Ectodermal cell (in vitro differentiated cells): ENCODE results near the gene PPARG.

ENCODE experiments used
- H3K27ac ChIP-seq: 2 replicates; pipeline ENCODE4 v1.7.0; 2013; ENCODE audit warnings: mild to moderate bottlenecking, low read depth, low read length; ENCODE audit not compliant: insufficient read depth, poor library complexity, severe bottlenecking
- H3K27me3 ChIP-seq: 2 replicates; pipeline ENCODE4 v1.7.0; 2013; ENCODE audit warnings: mild to moderate bottlenecking, low read length; ENCODE audit not compliant: insufficient read depth, control insufficient read depth, poor library complexity, severe bottlenecking
- H3K36me3 ChIP-seq: one replicate; pipeline ENCODE4 v1.7.0; 2013; ENCODE audit warnings: low read length; ENCODE audit not compliant: control insufficient read depth, insufficient read depth
- H3K4me1 ChIP-seq: one replicate; pipeline ENCODE4 v1.7.0; 2013; ENCODE audit warnings: low read length; ENCODE audit not compliant: control insufficient read depth, insufficient read depth
- H3K4me3 ChIP-seq: 2 replicates; pipeline ENCODE4 v1.7.0; 2013; ENCODE audit warnings: low read depth, low read length, control low read depth; ENCODE audit not compliant: insufficient read depth
- H3K9me3 ChIP-seq: 2 replicates; pipeline ENCODE4 v1.7.0; 2013; ENCODE audit warnings: mild to moderate bottlenecking, low read length, moderate library complexity; ENCODE audit not compliant: control insufficient read depth
- WGBS, 2 experiments: methylation state at CpG; one replicate each; pipeline ENCODE4 v1.1.7; 2013; ENCODE audit warnings: missing lambda C conversion rate in 2 of 2; 5-methylcytosine and 5-hydroxymethylcytosine counted together

PPARG gene

DNA sequence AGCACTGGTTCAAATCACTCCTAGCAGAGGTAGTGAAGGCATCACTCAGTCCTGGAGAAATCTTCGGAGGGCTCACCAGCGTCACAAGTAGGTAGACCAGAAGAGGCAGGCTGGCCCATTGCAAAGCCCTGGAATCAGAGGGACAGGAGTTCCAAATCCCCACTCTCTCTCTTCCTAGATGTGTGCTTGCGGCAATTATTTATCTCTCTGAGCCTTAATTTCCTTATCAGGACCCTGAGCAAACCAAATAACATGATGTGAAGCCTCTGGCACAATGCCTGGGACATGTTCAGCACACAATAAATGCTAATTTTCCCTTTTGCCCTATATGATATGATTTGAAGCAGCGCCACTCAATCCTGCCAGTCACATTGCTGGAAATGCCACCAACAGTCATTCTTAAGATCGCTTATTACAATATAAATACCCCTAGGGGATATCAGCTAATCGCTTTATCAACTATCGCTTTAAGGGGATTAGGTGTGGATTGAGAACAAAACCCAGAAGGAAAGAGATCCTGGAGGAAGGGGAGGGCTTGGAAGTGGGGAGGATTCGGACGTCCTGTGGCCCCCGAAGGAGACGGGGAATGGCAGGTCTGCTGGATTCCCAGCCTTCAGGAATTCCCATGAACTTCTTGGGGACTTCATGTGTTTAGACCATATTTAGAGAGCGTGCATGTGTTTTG lies 135.9 kb downstream of the PPARG start:
- peaks cover 5% of the 10 kb centered on the region for H3K4me1 ChIP-seq
- H3K36me3 ChIP-seq, result no peaks in the 10 kb centered on the region
- H3K27ac ChIP-seq, result no peak overlapping the region
- no peak overlapping the region for H3K4me3 ChIP-seq
- H3K27me3 ChIP-seq, result no peaks in the 10 kb centered on the region
- H3K9me3 ChIP-seq, result no peaks in the 10 kb centered on the region
- 89% methylated on average over 12 of the region's 12 CpGs for WGBS, 2 experiments

DNA sequence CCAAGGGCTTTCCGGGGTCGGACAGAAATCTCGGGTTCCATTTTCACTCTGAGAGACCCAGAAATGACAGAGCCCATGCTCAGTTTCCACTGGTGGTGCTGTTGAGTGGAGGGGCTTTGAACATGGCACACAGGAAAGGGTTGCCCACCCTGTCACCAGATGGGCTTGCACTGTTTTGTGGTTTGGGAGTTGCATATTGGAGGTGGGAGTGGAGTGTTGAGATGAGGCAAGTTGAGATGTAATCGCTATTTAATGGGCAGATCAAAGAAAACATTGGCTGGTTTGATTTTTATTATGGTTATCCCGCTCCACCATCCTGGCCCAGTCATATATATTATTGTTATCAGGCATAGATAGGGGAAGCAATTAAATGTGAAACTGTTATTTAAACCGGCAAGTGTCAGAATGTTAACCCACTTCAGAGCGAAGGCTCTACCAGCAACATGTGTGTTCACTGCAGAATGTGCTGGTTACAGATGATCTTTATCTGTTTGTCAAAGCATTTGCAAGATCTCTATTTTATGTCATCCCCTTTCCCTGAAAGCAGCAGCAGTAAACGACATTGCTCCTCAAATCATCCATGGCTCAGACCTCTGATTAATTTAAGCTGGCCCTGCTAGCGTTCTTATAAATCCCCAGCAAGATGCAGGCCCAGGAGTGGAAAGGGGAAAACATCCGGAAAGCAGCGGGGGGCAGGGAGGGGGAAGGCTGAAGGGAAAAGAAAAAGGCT lies 137.1 kb downstream of the PPARG start:
- Histone ChIP-seq H3K4me3 (no peak overlapping the region), H3K27ac (no peak overlapping the region), H3K4me1 (peaks cover 5% of the 10 kb centered on the region), H3K27me3 (no peaks in the 10 kb centered on the region), H3K36me3 (no peaks in the 10 kb centered on the region), H3K9me3 (no peaks in the 10 kb centered on the region)
- WGBS, 2 experiments, result 61 to 62% methylated on average over 11 of the region's 11 CpGs

DNA sequence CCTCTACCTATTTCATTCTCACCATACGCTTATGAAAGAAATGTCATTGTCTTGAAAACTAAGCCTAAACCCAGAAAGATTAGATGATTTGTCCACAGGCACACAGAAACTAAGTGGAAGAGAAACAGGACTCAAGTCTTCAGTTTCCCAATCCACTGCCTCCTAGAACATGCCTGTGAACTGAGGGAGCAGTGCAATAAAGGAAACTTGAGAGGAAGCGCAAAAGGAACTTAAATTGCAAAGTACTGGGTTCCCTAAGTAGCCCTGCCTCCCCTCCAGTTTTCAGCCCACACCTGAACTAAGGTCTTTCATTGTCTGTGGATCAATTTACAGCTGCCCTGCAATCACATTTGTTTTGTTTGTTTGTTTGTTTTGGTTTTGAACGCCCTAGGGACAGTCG lies 138.7 kb downstream of the PPARG start:
- no peak overlapping the region for H3K27ac ChIP-seq
- 74 to 79% methylated on average over 4 of the region's 4 CpGs for WGBS, 2 experiments
- H3K9me3 ChIP-seq, result no peaks in the 10 kb centered on the region
- no peaks in the 10 kb centered on the region for H3K36me3 ChIP-seq
- H3K4me3 ChIP-seq, result no peak overlapping the region
- no peaks in the 10 kb centered on the region for H3K27me3 ChIP-seq
- H3K4me1 ChIP-seq, result peaks cover 5% of the 10 kb centered on the region

- H3K4me3 ChIP-seq, result no peak overlapping the region
- H3K9me3 ChIP-seq, result no peaks in the 10 kb centered on the region
- peaks cover 5% of the 10 kb centered on the region for H3K4me1 ChIP-seq
- no peaks in the 10 kb centered on the region for H3K27me3 ChIP-seq
- WGBS, 2 experiments, result 81 to 86% methylated on average over 5 of the region's 5 CpGs
- H3K27ac ChIP-seq, result no peak overlapping the region
- no peaks in the 10 kb centered on the region for H3K36me3 ChIP-seq
Observed at GRCh38 chr3:12428126-12428525, 139.3 kb downstream of the PPARG start.

DNA sequence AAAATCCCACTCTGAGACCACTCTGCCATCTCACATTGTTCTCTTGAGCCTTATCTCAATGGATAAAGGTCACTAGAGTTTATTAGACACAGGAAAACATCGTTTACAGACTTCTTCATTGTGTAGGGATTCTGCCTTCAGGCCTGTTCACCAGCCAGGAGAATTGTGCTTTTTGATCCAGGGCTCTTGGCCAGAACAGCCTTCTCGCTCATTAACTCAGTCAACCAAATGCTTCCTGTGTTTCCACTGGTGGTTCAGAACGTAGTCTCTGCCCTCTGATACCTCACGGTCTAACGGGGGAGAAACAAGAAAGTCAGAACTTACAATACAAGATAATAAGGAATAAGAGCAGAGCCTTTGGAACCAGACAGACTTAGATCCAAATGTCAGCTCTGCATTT lies 141.2 kb downstream of the PPARG start:
- H3K9me3 ChIP-seq, result no peaks in the 10 kb centered on the region
- H3K27me3 ChIP-seq, result no peaks in the 10 kb centered on the region
- no peak overlapping the region for H3K27ac ChIP-seq
- H3K4me3 ChIP-seq, result no peak overlapping the region
- H3K36me3 ChIP-seq, result no peaks in the 10 kb centered on the region
- WGBS, 2 experiments, result 70 to 71% methylated on average over 5 of the region's 5 CpGs
- H3K4me1 ChIP-seq, result peaks cover 5% of the 10 kb centered on the region

DNA sequence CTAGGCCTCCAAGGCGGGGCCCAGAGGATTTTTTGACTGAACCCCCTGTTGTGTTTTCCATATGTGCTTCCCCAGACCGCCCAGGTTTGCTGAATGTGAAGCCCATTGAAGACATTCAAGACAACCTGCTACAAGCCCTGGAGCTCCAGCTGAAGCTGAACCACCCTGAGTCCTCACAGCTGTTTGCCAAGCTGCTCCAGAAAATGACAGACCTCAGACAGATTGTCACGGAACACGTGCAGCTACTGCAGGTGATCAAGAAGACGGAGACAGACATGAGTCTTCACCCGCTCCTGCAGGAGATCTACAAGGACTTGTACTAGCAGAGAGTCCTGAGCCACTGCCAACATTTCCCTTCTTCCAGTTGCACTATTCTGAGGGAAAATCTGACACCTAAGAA lies 145.0 kb downstream of the PPARG start:
- Histone ChIP-seq H3K27me3 (no peaks in the 10 kb centered on the region), H3K4me3 (no peak overlapping the region), H3K4me1 (no peaks in the 10 kb centered on the region), H3K27ac (no peak overlapping the region), H3K36me3 (no peaks in the 10 kb centered on the region), H3K9me3 (no peaks in the 10 kb centered on the region)
- WGBS, 2 experiments, result 90% methylated on average over 6 of the region's 6 CpGs

DNA sequence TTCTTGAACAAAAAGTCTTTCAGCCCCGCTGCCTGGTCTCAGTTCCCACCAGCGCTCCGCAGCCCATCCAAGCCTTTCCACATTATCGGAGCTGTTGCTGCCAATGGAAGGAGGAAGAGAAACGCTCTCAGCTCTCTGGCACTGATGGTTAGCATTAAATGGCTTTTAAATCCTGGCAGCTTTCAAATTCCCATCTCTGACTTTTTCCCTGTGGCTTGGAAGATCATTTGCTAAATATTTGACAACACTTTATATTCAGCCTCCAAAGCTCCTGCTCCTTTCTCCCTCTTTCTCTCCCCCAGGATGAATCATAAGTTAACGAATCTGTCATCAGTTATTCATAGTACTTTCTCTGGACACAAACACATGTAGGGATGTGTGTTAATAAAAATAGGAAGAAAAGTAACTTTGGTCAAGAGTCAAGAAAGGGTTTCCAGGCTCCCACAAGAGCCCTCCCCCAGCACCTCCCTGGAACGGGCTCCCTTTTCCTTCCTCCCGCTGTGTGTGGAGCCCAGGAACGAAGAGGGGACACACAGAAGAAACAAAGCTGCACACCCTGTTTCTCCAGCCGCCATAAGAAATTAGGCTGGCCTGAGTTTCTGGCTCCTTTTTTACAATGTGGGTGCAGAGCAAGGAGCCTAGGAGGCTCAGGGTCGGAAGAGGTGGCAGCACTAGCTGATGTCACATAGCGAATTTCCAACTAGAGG lies 147.8 kb downstream of the PPARG start:
- WGBS, 2 experiments, result 90 to 92% methylated on average over 11 of the region's 12 CpGs

DNA sequence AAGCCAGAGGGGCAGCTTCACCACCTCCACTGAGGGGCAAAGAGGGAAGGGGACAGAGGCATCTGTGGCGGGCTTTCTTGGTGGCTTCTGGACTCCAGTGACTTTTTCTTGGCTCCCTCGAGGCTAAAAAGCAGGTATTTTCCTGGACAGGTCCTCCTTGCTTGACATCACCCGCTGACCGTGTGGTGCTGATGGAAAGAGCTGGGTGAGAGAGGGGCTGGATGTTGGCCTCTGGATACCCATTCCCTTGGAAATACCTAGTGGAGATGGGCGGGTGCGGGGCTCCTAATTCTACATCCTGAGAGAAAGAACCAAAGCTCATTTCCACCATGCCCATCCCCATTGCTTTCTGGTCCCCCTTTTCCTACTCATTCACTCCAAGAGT lies 148.3 kb downstream of the PPARG start:
- 91 to 97% methylated on average over 6 of the region's 6 CpGs for WGBS, 2 experiments
- no peak overlapping the region for H3K4me3 ChIP-seq
- no peak overlapping the region for H3K27ac ChIP-seq
- no peaks in the 10 kb centered on the region for H3K9me3 ChIP-seq
- H3K27me3 ChIP-seq, result no peaks in the 10 kb centered on the region
- H3K4me1 ChIP-seq, result peaks cover 13% of the 10 kb centered on the region
- H3K36me3 ChIP-seq, result no peaks in the 10 kb centered on the region

More for the DNA sequence above, 147.8 kb downstream of the PPARG start:
- peaks cover 9% of the 10 kb centered on the region for H3K4me1 ChIP-seq
- no peak overlapping the region for H3K4me3 ChIP-seq
- H3K27ac ChIP-seq, result no peak overlapping the region
- H3K9me3 ChIP-seq, result no peaks in the 10 kb centered on the region
- no peaks in the 10 kb centered on the region for H3K27me3 ChIP-seq
- no peaks in the 10 kb centered on the region for H3K36me3 ChIP-seq

DNA sequence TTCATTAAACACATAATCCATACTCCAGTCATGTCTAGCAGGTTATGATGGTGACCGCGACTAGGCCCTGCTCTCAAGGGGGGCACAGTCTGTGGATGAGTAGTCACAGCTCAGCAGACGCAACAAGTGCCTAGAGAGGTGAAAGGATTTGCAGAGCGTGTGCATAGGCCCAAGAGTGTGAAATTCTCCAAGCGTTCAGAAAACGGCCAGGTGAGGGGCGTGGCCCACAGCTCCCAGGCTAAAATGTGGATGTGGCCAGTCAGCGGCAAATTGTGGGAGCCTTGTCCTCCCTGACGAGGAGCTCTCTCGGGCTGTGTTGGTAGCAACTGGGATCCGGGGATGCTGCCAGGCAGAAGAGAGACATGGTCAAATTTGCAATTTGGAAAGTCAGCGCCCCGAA lies 149.0 kb downstream of the PPARG start:
- 95% methylated on average over 13 of the region's 13 CpGs for WGBS, 2 experiments
- Histone ChIP-seq H3K27me3 (no peaks in the 10 kb centered on the region), H3K4me1 (peaks cover 13% of the 10 kb centered on the region), H3K4me3 (no peak overlapping the region), H3K27ac (no peak overlapping the region), H3K36me3 (no peaks in the 10 kb centered on the region), H3K9me3 (no peaks in the 10 kb centered on the region)

DNA sequence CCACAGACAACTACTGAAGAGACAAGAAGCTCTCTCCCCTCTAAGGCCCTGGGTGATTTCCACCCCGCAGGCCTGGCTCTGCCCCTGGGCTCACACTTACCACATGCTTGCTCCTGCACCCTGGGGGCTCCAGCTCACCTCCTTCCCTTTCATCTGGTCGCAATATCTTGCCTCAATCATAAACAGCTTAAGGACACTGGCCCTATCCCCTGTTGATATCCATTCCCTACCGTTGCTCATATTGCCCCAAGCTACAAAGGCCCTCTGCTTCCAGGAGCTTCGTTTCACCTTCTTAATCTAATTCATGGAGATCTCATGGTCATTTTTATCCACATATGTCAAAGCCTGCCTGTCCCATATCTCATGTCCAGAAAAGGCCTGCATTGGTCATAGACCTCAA lies 149.4 kb downstream of the PPARG start:
- no peak overlapping the region for H3K27ac ChIP-seq
- no peak overlapping the region for H3K4me3 ChIP-seq
- WGBS, 2 experiments, result 92% methylated on average over 4 of the region's 4 CpGs
- H3K4me1 ChIP-seq, result peaks cover 13% of the 10 kb centered on the region
- no peaks in the 10 kb centered on the region for H3K36me3 ChIP-seq
- H3K27me3 ChIP-seq, result no peaks in the 10 kb centered on the region
- H3K9me3 ChIP-seq, result no peaks in the 10 kb centered on the region
